Measurements from ENCODE around the gene GUCY1A2. TPM values are rescaled to one million over a fixed set of nuclear protein-coding genes. Genes with fewer than 3 reads are reported as not detected.
"Not testable (repeated sequence)": the region's sequence is repeated elsewhere in the genome, so short reads cannot be mapped to it uniquely, and the experiment has no call there.

GUCY1A2 gene
- total RNA-seq, 2 donors from 2014 or later, result 4.4 to 6.3 TPM

- H3K9me3 ChIP-seq, result no peaks in the 10 kb centered on the region
- TF ChIP-seq POLR2A (IDR thresholded peaks at IDR 0.05) (no peak), CTCF (IDR thresholded peaks at IDR 0.05) (no peak)
- H3K27me3 ChIP-seq, result no peaks in the 10 kb centered on the region
- H3K36me3 ChIP-seq (replicated peaks in 1 of 2; ENCODE audit: insufficient read depth in 1 of 2, low read depth in 2 of 2), result no peaks in the 10 kb centered on the region
- DNase-seq (no peak), ATAC-seq (no peak)
- whole genome bisulfite sequencing, 2 donors, result 74 to 79% methylated on average over 2 of the region's 2 CpGs
- no peak overlapping the region for H3K27ac ChIP-seq
- no peaks in the 10 kb centered on the region for H3K4me1 ChIP-seq
- intact Hi-C loops (cut with DNase I), result no loop called here
- no peak overlapping the region for H3K4me3 ChIP-seq
Observed at GRCh38 chr11:106913141-106913540, 105.1 kb downstream of the GUCY1A2 start.

- 23 to 69% methylated on average over 2 of the region's 2 CpGs for WGBS, 2 donors
- Histone ChIP-seq H3K9me3 (no peaks in the 10 kb centered on the region), H3K27me3 (no peaks in the 10 kb centered on the region), H3K4me3 (no peak overlapping the region), H3K27ac (no peak overlapping the region), H3K36me3 (replicated peaks in 1 of 2; ENCODE audit: insufficient read depth in 1 of 2, low read depth in 2 of 2) (no peaks in the 10 kb centered on the region), H3K4me1 (no peaks in the 10 kb centered on the region)
- intact Hi-C loops (cut with DNase I), result no loop called here
- DNase-seq, result no peak
- no peak for ATAC-seq
- TF ChIP-seq POLR2A (IDR thresholded peaks at IDR 0.05) (no peak), CTCF (IDR thresholded peaks at IDR 0.05) (no peak)
Observed at GRCh38 chr11:106904826-106905225, 113.5 kb downstream of the GUCY1A2 start.

GRCh38 chr11:106889718-106890117 lies 128.6 kb downstream of the GUCY1A2 start:
- 89 to 96% methylated on average over 1 of the region's 1 CpG for WGBS, 2 donors
- no peak for ATAC-seq

GRCh38 chr11:106888386-106888785 lies 129.9 kb downstream of the GUCY1A2 start:
- TF ChIP-seq CTCF (IDR thresholded peaks at IDR 0.05) (no peak), POLR2A (IDR thresholded peaks at IDR 0.05) (no peak)
- H3K9me3 ChIP-seq, result no peaks in the 10 kb centered on the region
- no peaks in the 10 kb centered on the region for H3K4me1 ChIP-seq
- DNase-seq (no peak), ATAC-seq (no peak)
- WGBS, 2 donors, result 59% methylated on average over 5 of the region's 5 CpGs
- no peaks in the 10 kb centered on the region for H3K27me3 ChIP-seq
- H3K36me3 ChIP-seq (replicated peaks in 1 of 2; ENCODE audit: insufficient read depth in 1 of 2, low read depth in 2 of 2), result no peaks in the 10 kb centered on the region
- no peak overlapping the region for H3K4me3 ChIP-seq
- intact Hi-C loops (cut with DNase I), result no loop called here
- no peak overlapping the region for H3K27ac ChIP-seq

More at GRCh38 chr11:106889718-106890117, 128.6 kb downstream of the GUCY1A2 start:
- TF ChIP-seq POLR2A (IDR thresholded peaks at IDR 0.05) (no peak), CTCF (IDR thresholded peaks at IDR 0.05) (no peak)
- no peak for DNase-seq
- intact Hi-C loops (cut with DNase I), result no loop called here
- Histone ChIP-seq H3K36me3 (replicated peaks in 1 of 2; ENCODE audit: insufficient read depth in 1 of 2, low read depth in 2 of 2) (no peaks in the 10 kb centered on the region), H3K9me3 (no peaks in the 10 kb centered on the region), H3K4me3 (no peak overlapping the region), H3K27me3 (no peaks in the 10 kb centered on the region), H3K27ac (no peak overlapping the region), H3K4me1 (no peaks in the 10 kb centered on the region)

- H3K27me3 ChIP-seq; DNase-seq; intact Hi-C loops (cut with DNase I); H3K9me3 ChIP-seq; H3K36me3 ChIP-seq (replicated peaks in 1 of 2; ENCODE audit: insufficient read depth in 1 of 2, low read depth in 2 of 2); H3K4me3 ChIP-seq; H3K4me1 ChIP-seq; ATAC-seq; H3K27ac ChIP-seq: not testable (repeated sequence)
- WGBS, 2 donors, result 62 to 70% methylated on average over 5 of the region's 5 CpGs
Observed at GRCh38 chr11:106883693-106884092, 134.6 kb downstream of the GUCY1A2 start.

Data from body of pancreas (tissue), 4 donors.